T follicular helper cell (primary cell): Measurements from ENCODE around the gene ATPAF2.
A peak's percentile ranks its signal among the peaks of the same experiment; 100 is the strongest.

Experiments used
- DNase-seq: peaks from one replicate; pipeline ENCODE4 v3.0.0-alpha.2; 2020; ENCODE audit warnings: low read depth

Gene ATPAF2

GRCh38 chr17:18039535-18040260 is 730 bp upstream of the ATPAF2 start:
- DNase-seq: no peak

- no peak for DNase-seq
Measured at GRCh38 chr17:18038149-18038850, 668 bp downstream of the ATPAF2 start.

GRCh38 chr17:18037486-18037885 is 1.5 kb downstream of the ATPAF2 start:
- DNase-seq: no peak

- no peak for DNase-seq
Measured at GRCh38 chr17:18035704-18036103, 3.3 kb downstream of the ATPAF2 start.

GRCh38 chr17:18033442-18034099 is 5.4 kb downstream of the ATPAF2 start:
- DNase-seq: peak; percentile 31

GRCh38 chr17:18031955-18032354 is 7.0 kb downstream of the ATPAF2 start:
- no peak for DNase-seq

GRCh38 chr17:18028952-18029540 is 9.9 kb downstream of the ATPAF2 start:
- DNase-seq: no peak

- DNase-seq: no peak
Measured at GRCh38 chr17:18028114-18028951, 10.6 kb downstream of the ATPAF2 start.

- DNase-seq: no peak
Measured at GRCh38 chr17:18027280-18027679, 11.7 kb downstream of the ATPAF2 start.

GRCh38 chr17:18025945-18026776 is 12.8 kb downstream of the ATPAF2 start:
- no peak for DNase-seq

- DNase-seq: no peak
Measured at GRCh38 chr17:18025241-18025944, 13.6 kb downstream of the ATPAF2 start.

- no peak for DNase-seq
Measured at GRCh38 chr17:18021372-18021771, 17.6 kb downstream of the ATPAF2 start.

- no peak for DNase-seq
Measured at GRCh38 chr17:18020971-18021370, 18.0 kb downstream of the ATPAF2 start.

- DNase-seq: no peak
Measured at GRCh38 chr17:18019838-18020154, 19.2 kb downstream of the ATPAF2 start.

GRCh38 chr17:18018411-18018921 is 20.5 kb downstream of the ATPAF2 start:
- no peak for DNase-seq

GRCh38 chr17:18017958-18018357 is 21.0 kb downstream of the ATPAF2 start:
- DNase-seq: no peak

GRCh38 chr17:18016426-18016825 is 22.5 kb downstream of the ATPAF2 start:
- DNase-seq: no peak

GRCh38 chr17:18015593-18015992 is 23.4 kb downstream of the ATPAF2 start:
- DNase-seq: no peak

GRCh38 chr17:18014006-18014405 is 25.0 kb downstream of the ATPAF2 start:
- no peak for DNase-seq

GRCh38 chr17:18011286-18011685 is 27.7 kb downstream of the ATPAF2 start:
- no peak for DNase-seq
